Small intestine (tissue), 7 donors: Measurements from ENCODE around the gene HDAC8. TPM values are rescaled to one million over a fixed set of nuclear protein-coding genes. Genes with fewer than 3 reads are reported as not detected.
"Not testable (repeated sequence)": the region's sequence is repeated elsewhere in the genome, so short reads cannot be mapped to it uniquely, and the experiment has no call there.

Experiments
- DNase-seq, 2 donors: peaks; one replicate each; pipeline versions ENCODE4 v3.0.0 to v3.0.0-alpha.2; 2013
- FAIRE-seq: peaks from 2 replicates; lab custom pipeline; 2012; peaks lifted over from hg19 to GRCh38; lab: Jason Lieb, UNC
- H3K27ac ChIP-seq, 3 donors: one replicate each; pipeline ENCODE4 v1.5.1; 2013; ENCODE audit warnings: low read length in 2 of 3, mild to moderate bottlenecking in 2 of 3, control low read depth in 1 of 3, inconsistent platforms in 1 of 3, low read depth in 1 of 3, moderate library complexity in 1 of 3
- H3K27me3 ChIP-seq, 3 donors: one replicate each; pipeline ENCODE4 v1.6.1; 2013; ENCODE audit warnings: low read length in 3 of 3, inconsistent platforms in 1 of 3; ENCODE audit not compliant: control insufficient read depth in 3 of 3, insufficient read depth in 3 of 3
- H3K36me3 ChIP-seq, 3 donors: one replicate each; pipeline ENCODE4 v1.6.1; 2013; ENCODE audit warnings: low read length in 3 of 3, inconsistent platforms in 1 of 3, low read depth in 1 of 3, mild to moderate bottlenecking in 1 of 3, moderate library complexity in 1 of 3; ENCODE audit not compliant: control insufficient read depth in 3 of 3, insufficient read depth in 2 of 3
- H3K4me1 ChIP-seq, 3 donors: one replicate each; pipeline ENCODE4 v1.6.1; 2013; ENCODE audit warnings: low read length in 2 of 3, inconsistent platforms in 1 of 3, low read depth in 1 of 3, mild to moderate bottlenecking in 1 of 3, moderate library complexity in 1 of 3; ENCODE audit not compliant: control insufficient read depth in 3 of 3, insufficient read depth in 2 of 3
- H3K4me3 ChIP-seq, 3 donors: one replicate each; pipeline ENCODE4 v1.5.1; 2013; ENCODE audit warnings: low read length in 3 of 3, control low read depth in 1 of 3, inconsistent platforms in 1 of 3, low read depth in 1 of 3, mild to moderate bottlenecking in 1 of 3, moderate library complexity in 1 of 3
- H3K9me3 ChIP-seq, 2 donors: one replicate each; pipeline ENCODE4 v1.6.1; 2013; ENCODE audit warnings: low read depth in 1 of 2, low read length in 1 of 2; ENCODE audit not compliant: control insufficient read depth in 2 of 2, insufficient read depth in 1 of 2
- WGBS, 3 donors: extraction: QIAGEN DNeasy Blood & Tissue Kit; methylation state at CpG; one replicate each; pipeline ENCODE4 v1.1.7; 2013; 5-methylcytosine and 5-hydroxymethylcytosine counted together
- polyA plus RNA-seq, 4 donors: library from polyadenylated mRNA; stranded (reverse) in 3 of 4; unstranded in 1 of 4; fragments of 200-250 nt in 3 of 4; fragments of 120-200 nt in 1 of 4; gene quantifications; one replicate each; pipeline versions ENCODE4 v1.2.1 to v1.2.3, GENCODE V29; 2013
- donor health status: healthy with polysubstance abuse.
- donor health status: control.
- donor health status: control.
- donor health status: Bipolar disorder and iron deficiency.
- donor health status: healthy.

HDAC8 gene
- polyA plus RNA-seq, 4 donors: 11.3 to 24.7 (median 19.1) TPM

DNA sequence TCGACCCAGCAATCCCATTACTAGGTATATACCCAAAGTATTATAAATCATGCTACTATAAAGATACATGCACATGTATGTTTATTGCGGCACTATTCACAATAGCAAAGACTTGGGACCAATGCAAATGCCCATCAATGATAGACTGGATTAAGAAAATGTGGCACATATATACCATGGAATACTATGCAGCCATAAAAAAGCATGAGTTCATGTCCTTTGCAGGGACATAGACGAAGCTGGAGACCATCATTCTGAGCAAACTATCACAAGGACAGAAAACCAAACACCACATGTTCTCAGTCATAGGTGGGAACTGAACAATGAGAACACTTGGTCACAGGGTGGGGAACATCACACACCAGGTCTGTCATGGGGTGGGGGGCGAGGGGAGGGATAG is 18.4 kb upstream of the HDAC8 start:
- not testable (repeated sequence) for H3K27me3 ChIP-seq, H3K4me3 ChIP-seq, FAIRE-seq, H3K4me1 ChIP-seq, H3K27ac ChIP-seq, DNase-seq, H3K9me3 ChIP-seq, H3K36me3 ChIP-seq
- WGBS, 3 donors: 74 to 92% (median 92%) methylated on average over 3 to 4 of the region's 4 CpGs

GRCh38 chrX:72584163-72584562 is 11.5 kb upstream of the HDAC8 start:
- DNase-seq (no peak), FAIRE-seq (no peak)
- Histone ChIP-seq H3K27me3 (no peaks in the 10 kb centered on the region), H3K9me3 (peaks cover 0 to 7% of the 10 kb centered on the region in 2 donors), H3K36me3 (no peaks in the 10 kb centered on the region), H3K4me1 (no peaks in the 10 kb centered on the region), H3K27ac (no peak overlapping the region), H3K4me3 (no peak overlapping the region)
- WGBS, 3 donors: 83 to 94% (median 93%) methylated on average over 3 of the region's 3 CpGs

DNA sequence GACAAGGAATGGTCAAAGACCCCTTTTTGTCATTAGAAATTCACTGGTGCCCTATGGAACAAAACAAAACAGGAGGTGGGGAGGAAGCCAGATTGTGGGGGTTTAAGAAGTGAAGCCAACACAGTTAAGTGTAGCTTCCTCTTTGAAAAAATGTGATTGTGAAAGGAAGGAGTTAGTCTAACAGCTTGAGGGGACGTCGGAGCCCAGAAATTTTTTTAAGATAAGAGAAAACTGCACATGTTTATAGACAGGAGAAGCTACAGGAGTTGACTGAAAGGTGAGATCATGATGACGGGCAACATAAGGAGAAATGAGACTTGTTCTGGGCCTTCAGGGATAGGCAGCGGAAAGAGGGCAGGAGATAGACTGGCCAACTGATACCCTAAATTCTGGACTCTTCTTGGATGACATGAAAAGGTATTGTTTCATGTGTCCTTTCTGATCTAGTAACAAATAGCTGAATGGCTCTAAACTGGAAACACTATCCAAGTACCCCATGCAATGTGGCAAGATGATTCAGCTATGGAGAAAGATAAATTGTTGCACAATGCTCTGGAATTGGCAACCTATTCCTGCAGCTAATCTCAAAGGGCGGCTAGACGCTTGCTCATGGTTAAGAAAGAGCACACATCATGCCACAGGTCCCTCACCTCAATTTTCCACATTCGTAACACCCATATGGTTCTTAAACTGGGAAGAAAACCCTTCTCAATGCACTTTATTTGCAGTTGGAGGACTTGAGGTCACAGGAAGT is 3.7 kb upstream of the HDAC8 start:
- Histone ChIP-seq H3K4me1 (no peaks in the 10 kb centered on the region), H3K9me3 (no peaks in the 10 kb centered on the region), H3K27me3 (no peaks in the 10 kb centered on the region), H3K27ac (no peak overlapping the region), H3K4me3 (no peak overlapping the region), H3K36me3 (no peaks in the 10 kb centered on the region)
- WGBS, 3 donors: 69 to 82% (median 76%) methylated on average over 7 of the region's 7 CpGs
- no peak for FAIRE-seq
- DNase-seq: no peak

- 0 to 29% (median 1%) methylated on average over 7 of the region's 7 CpGs for WGBS, 3 donors
- Histone ChIP-seq H3K27ac (no peak overlapping the region), H3K4me3 (peak overlapping the region in 2 of 3 donors; percentile 69 to 77), H3K27me3 (no peaks in the 10 kb centered on the region), H3K4me1 (no peaks in the 10 kb centered on the region), H3K36me3 (peaks cover 0 to 3% (median 2%) of the 10 kb centered on the region in 3 donors), H3K9me3 (no peaks in the 10 kb centered on the region)
- FAIRE-seq (peak; percentile 89), DNase-seq (no peak)
These were observed 492 bp upstream of the HDAC8 start for GRCh38 chrX:72573158-72573511.

DNA sequence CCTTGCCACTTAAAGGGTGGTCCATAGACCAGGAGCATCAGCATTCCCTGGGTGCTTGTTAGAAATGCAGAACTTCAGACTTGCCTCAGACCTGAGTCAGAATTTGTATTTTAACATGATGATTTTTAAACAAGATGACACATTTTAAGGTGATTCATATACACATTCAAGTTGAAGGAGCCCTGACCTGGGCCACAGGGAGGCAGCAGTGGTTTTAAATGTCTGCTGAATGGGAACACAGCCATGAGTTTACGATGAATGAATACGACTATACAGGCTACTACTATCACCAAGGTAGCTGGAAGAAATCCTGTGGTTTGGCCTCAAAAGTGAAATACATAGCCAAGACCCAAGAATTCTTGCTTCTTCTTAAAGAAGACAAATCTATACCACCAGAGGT is 2.9 kb downstream of the HDAC8 start:
- WGBS, 3 donors: 56 to 66% (median 66%) methylated on average over 2 of the region's 2 CpGs
- Histone ChIP-seq H3K4me1 (no peaks in the 10 kb centered on the region), H3K4me3 (no peak overlapping the region), H3K27me3 (no peaks in the 10 kb centered on the region), H3K9me3 (no peaks in the 10 kb centered on the region), H3K36me3 (peaks cover 2 to 9% (median 3%) of the 10 kb centered on the region in 3 donors), H3K27ac (no peak overlapping the region)
- DNase-seq: no peak
- FAIRE-seq: no peak

DNA sequence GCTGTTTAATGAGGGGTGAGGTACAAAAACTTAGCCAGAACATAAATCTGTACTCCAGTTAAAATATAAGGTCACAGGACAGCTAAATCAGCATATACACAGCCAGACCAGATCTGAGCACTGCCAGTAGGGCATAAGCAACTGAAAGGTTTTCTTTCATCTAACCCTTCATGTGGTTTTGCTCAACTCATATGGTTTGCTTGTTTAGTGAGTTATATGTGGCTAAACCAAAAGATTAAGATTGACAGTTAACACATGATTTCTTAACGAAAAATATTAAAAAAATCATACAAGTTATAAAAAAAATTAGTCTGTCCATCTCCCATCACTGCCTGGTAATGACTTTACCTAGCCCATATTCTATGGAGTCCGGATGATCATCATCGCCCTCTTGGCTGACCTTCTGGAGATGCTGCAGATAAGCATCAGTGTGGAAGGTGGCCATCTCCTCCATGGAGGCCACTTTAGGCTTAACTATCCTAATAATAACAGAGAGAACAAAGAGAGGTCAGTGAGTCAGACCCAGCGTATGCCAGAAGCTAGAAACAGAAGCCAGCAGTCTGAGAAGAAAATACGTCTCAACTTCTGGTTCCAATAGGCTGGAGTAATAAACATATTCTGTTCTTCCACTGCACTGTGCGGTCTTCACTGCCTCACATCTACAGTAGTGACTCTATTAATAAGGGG is 4.1 kb downstream of the HDAC8 start:
- WGBS, 3 donors: 78 to 87% (median 85%) methylated on average over 5 to 6 of the region's 6 CpGs
- H3K4me3 ChIP-seq: no peak overlapping the region
- H3K27ac ChIP-seq: no peak overlapping the region
- no peaks in the 10 kb centered on the region for H3K27me3 ChIP-seq
- DNase-seq: no peak
- peaks cover 2 to 9% (median 3%) of the 10 kb centered on the region in 3 donors for H3K36me3 ChIP-seq
- H3K9me3 ChIP-seq: no peaks in the 10 kb centered on the region
- no peak for FAIRE-seq
- H3K4me1 ChIP-seq: no peaks in the 10 kb centered on the region

DNA sequence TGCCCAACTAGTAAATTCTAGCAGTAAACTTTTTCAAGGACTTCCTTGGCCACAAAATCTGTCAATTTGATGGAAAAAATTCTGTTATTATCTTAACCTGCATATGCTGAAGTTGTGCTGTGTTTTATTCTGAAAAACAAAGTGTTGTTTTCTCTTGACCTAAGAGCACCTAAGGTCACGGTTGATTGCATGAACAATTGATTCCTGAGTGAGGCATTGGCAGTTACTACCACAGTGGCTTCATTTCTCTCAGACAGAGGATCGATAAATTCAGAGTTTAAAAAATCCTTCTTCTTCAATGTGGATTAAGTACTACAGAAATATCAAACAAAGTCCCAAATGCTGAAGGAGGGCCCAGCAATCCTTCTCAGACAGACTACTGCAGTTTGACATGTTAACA is 6.2 kb downstream of the HDAC8 start:
- Histone ChIP-seq H3K9me3 (no peaks in the 10 kb centered on the region), H3K4me1 (no peaks in the 10 kb centered on the region), H3K4me3 (no peak overlapping the region), H3K27ac (no peak overlapping the region), H3K27me3 (no peaks in the 10 kb centered on the region), H3K36me3 (peaks cover 2 to 11% (median 3%) of the 10 kb centered on the region in 3 donors)
- DNase-seq (no peak), FAIRE-seq (no peak)
- 76 to 95% (median 93%) methylated on average over 2 of the region's 2 CpGs for WGBS, 3 donors

GRCh38 chrX:72559655-72560054 is 13.0 kb downstream of the HDAC8 start:
- FAIRE-seq, H3K36me3 ChIP-seq, H3K4me1 ChIP-seq, H3K27me3 ChIP-seq, H3K27ac ChIP-seq, H3K4me3 ChIP-seq, DNase-seq, H3K9me3 ChIP-seq: not testable (repeated sequence)
- WGBS, 3 donors: 95 to 97% (median 95%) methylated on average over 12 to 28 of the region's 28 CpGs
